Calu3 (cell line): ENCODE results near the gene RBPJ. TPM values are rescaled to one million over a fixed set of nuclear protein-coding genes. Genes with fewer than 3 reads are reported as not detected.
A peak's percentile ranks its signal among the peaks of the same experiment; 100 is the strongest.

ENCODE experiments used
- BruUV-seq: library from RNA; stranded (reverse); fragments of 400-500 nt; replicated peaks from 2 replicates; lab custom pipeline; 2021; lab: Mats Ljungman, UMichigan
- CTCF ChIA-PET: fragments of 300-600 bp; sonication (Branson Sonifier 250); formaldehyde crosslinking; loops from one replicate; lab custom pipeline; 2022; ENCODE audit warnings: antibody characterized with exemption; lab: Charles Lee
- DNase-seq: peaks from one replicate; pipeline ENCODE4 v3.0.0; 2022
- H3K27ac Mint-ChIP-seq: one replicate; pipeline ENCODE4 v1.8.0; 2022; ENCODE audit warnings: mixed read lengths; ENCODE audit not compliant: unreplicated experiment
- H3K27me3 Mint-ChIP-seq: one replicate; pipeline ENCODE4 v1.8.0; 2022; ENCODE audit warnings: mixed read lengths; ENCODE audit not compliant: unreplicated experiment
- H3K36me3 Mint-ChIP-seq: one replicate; pipeline ENCODE4 v1.8.0; 2022; ENCODE audit warnings: mild to moderate bottlenecking, moderate library complexity, mixed read lengths; ENCODE audit not compliant: insufficient read depth, unreplicated experiment
- H3K4me1 Mint-ChIP-seq: one replicate; pipeline ENCODE4 v1.8.0; 2022; ENCODE audit warnings: mild to moderate bottlenecking, low read depth, mixed read lengths; ENCODE audit not compliant: unreplicated experiment
- H3K4me3 Mint-ChIP-seq: one replicate; pipeline ENCODE4 v1.8.0; 2022; ENCODE audit warnings: mild to moderate bottlenecking, low read depth, moderate library complexity, mixed read lengths; ENCODE audit not compliant: unreplicated experiment
- H3K9me3 Mint-ChIP-seq: one replicate; pipeline ENCODE4 v1.8.0; 2022; ENCODE audit warnings: low read depth, mixed read lengths; ENCODE audit not compliant: unreplicated experiment
- CTCF ChIP-seq: fragments of 200-600 bp; IDR thresholded peaks from one replicate; pipeline ENCODE4 v1.8.0; 2022; ENCODE audit warnings: antibody characterized with exemption; ENCODE audit not compliant: unreplicated experiment
- intact Hi-C: fragments of 100-400 bp; cut with micrococcal nuclease; formaldehyde crosslinking; loops from one replicate; pipeline ENCODE4 v1.10.0; 2022; ENCODE audit not compliant: unreplicated experiment
- total RNA-seq: library from RNA; stranded (reverse); gene quantifications from 2 replicates; pipeline ENCODE4 v1.2.3, GENCODE V29; 2022

RBPJ gene
- total RNA-seq, 1 experiment from 2014 or later, result 56.3 TPM

- CTCF ChIA-PET, result no interaction called here
- Mint-ChIP-seq H3K4me1 (no peaks in the 10 kb centered on the region), H3K4me3 (no peak overlapping the region), H3K9me3 (no peaks in the 10 kb centered on the region), H3K36me3 (no peaks in the 10 kb centered on the region), H3K27me3 (no peaks in the 10 kb centered on the region), H3K27ac (no peak overlapping the region)
- no peak for TF ChIP-seq CTCF
- no peak for DNase-seq
- intact Hi-C loops, result no loop called here
- BruUV-seq, result no TSS peak
Observed at GRCh38 chr4:26275281-26275680, 45.5 kb upstream of the RBPJ start.

- intact Hi-C loops, result no loop called here
- H3K4me3 Mint-ChIP-seq, result no peak overlapping the region
- BruUV-seq, result no TSS peak
- H3K36me3 Mint-ChIP-seq, result no peaks in the 10 kb centered on the region
- no peaks in the 10 kb centered on the region for H3K9me3 Mint-ChIP-seq
- CTCF ChIA-PET, result no interaction called here
- no peak for DNase-seq
- H3K27ac Mint-ChIP-seq, result no peak overlapping the region
- no peaks in the 10 kb centered on the region for H3K4me1 Mint-ChIP-seq
- no peaks in the 10 kb centered on the region for H3K27me3 Mint-ChIP-seq
- no peak for TF ChIP-seq CTCF
Observed at GRCh38 chr4:26279446-26279845, 41.4 kb upstream of the RBPJ start.

GRCh38 chr4:26281881-26282280 lies 38.9 kb upstream of the RBPJ start:
- Mint-ChIP-seq H3K36me3 (no peaks in the 10 kb centered on the region), H3K4me3 (no peak overlapping the region), H3K9me3 (no peaks in the 10 kb centered on the region), H3K4me1 (no peaks in the 10 kb centered on the region), H3K27ac (no peak overlapping the region), H3K27me3 (no peaks in the 10 kb centered on the region)
- DNase-seq, result no peak
- BruUV-seq, result no TSS peak
- intact Hi-C loops, result no loop called here
- TF ChIP-seq CTCF, result no peak
- CTCF ChIA-PET, result interaction anchor here (0.6 kb wide), 1 partner anchor 322 kb away, joined by 6 read pairs; no protein-coding TSS in a partner anchor

GRCh38 chr4:26284536-26284935 lies 36.3 kb upstream of the RBPJ start:
- Mint-ChIP-seq H3K36me3 (no peaks in the 10 kb centered on the region), H3K4me3 (no peak overlapping the region), H3K9me3 (no peaks in the 10 kb centered on the region), H3K27me3 (no peaks in the 10 kb centered on the region), H3K27ac (no peak overlapping the region), H3K4me1 (no peaks in the 10 kb centered on the region)
- BruUV-seq, result no TSS peak
- intact Hi-C loops, result no loop called here
- no peak for TF ChIP-seq CTCF
- CTCF ChIA-PET, result no interaction called here
- peak; percentile 5 for DNase-seq
